Progenitor cell of endocrine pancreas (in vitro differentiated cells): ENCODE measurements around the gene ZIC4. TPM values are rescaled to one million over a fixed set of nuclear protein-coding genes. Genes with fewer than 3 reads are reported as not detected.

Experiments used
- DNase-seq: peaks from one replicate; pipeline ENCODE4 v3.0.0; 2021; ENCODE audit warnings: low spot score; ENCODE audit not compliant: unreplicated experiment
- H3K27ac Mint-ChIP-seq: 2 replicates; pipeline ENCODE4 v1.8.0; 2021; ENCODE audit warnings: mild to moderate bottlenecking, moderate library complexity, mixed read lengths
- H3K27me3 Mint-ChIP-seq: 2 replicates; pipeline ENCODE4 v1.8.0; 2021; ENCODE audit warnings: mixed read lengths
- H3K36me3 Mint-ChIP-seq: 2 replicates; pipeline ENCODE4 v1.8.0; 2022; ENCODE audit warnings: mixed read lengths; ENCODE audit not compliant: insufficient read depth
- H3K4me1 Mint-ChIP-seq: 2 replicates; pipeline ENCODE4 v1.8.0; 2021; ENCODE audit warnings: low read depth, mixed read lengths
- H3K4me3 Mint-ChIP-seq: 2 replicates; pipeline ENCODE4 v1.8.0; 2021; ENCODE audit warnings: low read depth, mild to moderate bottlenecking, moderate library complexity, mixed read lengths
- H3K9me3 Mint-ChIP-seq: 2 replicates; pipeline ENCODE4 v1.8.0; 2021; ENCODE audit warnings: low read depth, mixed read lengths
- CTCF ChIP-seq: fragments of 200-600 bp; sonication (generic); IDR thresholded peaks from one replicate; pipeline ENCODE4 v1.5.0; 2021; ENCODE audit warnings: antibody characterized with exemption, mild to moderate bottlenecking; ENCODE audit not compliant: unreplicated experiment
- total RNA-seq: library from RNA; stranded (reverse); gene quantifications from 2 replicates; pipeline ENCODE4 v1.2.1, GENCODE V29; 2021

The ZIC4 gene
- total RNA-seq, 1 donor from 2014 or later = not detected

GRCh38 chr3:147351301-147351700 lies 55.0 kb downstream of the ZIC4 start:
- H3K4me3 Mint-ChIP-seq = no peak overlapping the region
- no peak for DNase-seq
- H3K36me3 Mint-ChIP-seq = no peaks in the 10 kb centered on the region
- peaks cover 80% of the 10 kb centered on the region for H3K27me3 Mint-ChIP-seq
- no peaks in the 10 kb centered on the region for H3K4me1 Mint-ChIP-seq
- H3K27ac Mint-ChIP-seq = no peak overlapping the region
- H3K9me3 Mint-ChIP-seq = no peaks in the 10 kb centered on the region
- TF ChIP-seq CTCF = no peak

- no peak for DNase-seq
- Mint-ChIP-seq H3K4me1 (no peaks in the 10 kb centered on the region), H3K9me3 (no peaks in the 10 kb centered on the region)
Measured at GRCh38 chr3:147348976-147349375, 57.4 kb downstream of the ZIC4 start.

DNA sequence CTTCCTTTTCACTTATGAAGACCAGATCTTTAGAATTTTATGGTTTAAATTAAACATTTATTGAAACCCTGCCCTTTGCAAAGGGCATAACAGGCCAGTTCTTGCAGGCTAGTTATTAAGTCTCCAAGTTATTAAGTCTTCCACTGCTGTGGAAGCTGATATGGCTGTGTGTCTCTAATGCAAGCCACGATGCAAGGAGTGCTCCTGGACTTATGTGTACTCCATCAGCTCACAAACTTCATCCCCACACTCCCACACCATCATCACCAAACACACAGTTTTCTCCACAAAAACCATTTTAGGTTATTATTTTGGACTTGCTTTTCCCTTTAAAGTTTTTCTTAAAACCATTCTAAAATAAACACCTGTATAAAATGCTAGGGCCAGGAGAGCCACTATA lies 62.4 kb downstream of the ZIC4 start:
- TF ChIP-seq CTCF = no peak
- Mint-ChIP-seq H3K27me3 (peaks cover 40% of the 10 kb centered on the region), H3K4me1 (no peaks in the 10 kb centered on the region), H3K27ac (no peak overlapping the region), H3K36me3 (no peaks in the 10 kb centered on the region), H3K9me3 (no peaks in the 10 kb centered on the region), H3K4me3 (no peak overlapping the region)
- no peak for DNase-seq

More at GRCh38 chr3:147348976-147349375, 57.4 kb downstream of the ZIC4 start:
- peaks cover 71% of the 10 kb centered on the region for H3K27me3 Mint-ChIP-seq
- no peaks in the 10 kb centered on the region for H3K36me3 Mint-ChIP-seq
- no peak overlapping the region for H3K4me3 Mint-ChIP-seq
- TF ChIP-seq CTCF = no peak
- no peak overlapping the region for H3K27ac Mint-ChIP-seq

GRCh38 chr3:147341727-147342126 lies 64.6 kb downstream of the ZIC4 start:
- DNase-seq = no peak
- H3K27ac Mint-ChIP-seq = no peak overlapping the region
- no peak overlapping the region for H3K4me3 Mint-ChIP-seq
- H3K27me3 Mint-ChIP-seq = peaks cover 30% of the 10 kb centered on the region
- H3K36me3 Mint-ChIP-seq = no peaks in the 10 kb centered on the region
- H3K4me1 Mint-ChIP-seq = no peaks in the 10 kb centered on the region
- no peaks in the 10 kb centered on the region for H3K9me3 Mint-ChIP-seq
- no peak for TF ChIP-seq CTCF

DNA sequence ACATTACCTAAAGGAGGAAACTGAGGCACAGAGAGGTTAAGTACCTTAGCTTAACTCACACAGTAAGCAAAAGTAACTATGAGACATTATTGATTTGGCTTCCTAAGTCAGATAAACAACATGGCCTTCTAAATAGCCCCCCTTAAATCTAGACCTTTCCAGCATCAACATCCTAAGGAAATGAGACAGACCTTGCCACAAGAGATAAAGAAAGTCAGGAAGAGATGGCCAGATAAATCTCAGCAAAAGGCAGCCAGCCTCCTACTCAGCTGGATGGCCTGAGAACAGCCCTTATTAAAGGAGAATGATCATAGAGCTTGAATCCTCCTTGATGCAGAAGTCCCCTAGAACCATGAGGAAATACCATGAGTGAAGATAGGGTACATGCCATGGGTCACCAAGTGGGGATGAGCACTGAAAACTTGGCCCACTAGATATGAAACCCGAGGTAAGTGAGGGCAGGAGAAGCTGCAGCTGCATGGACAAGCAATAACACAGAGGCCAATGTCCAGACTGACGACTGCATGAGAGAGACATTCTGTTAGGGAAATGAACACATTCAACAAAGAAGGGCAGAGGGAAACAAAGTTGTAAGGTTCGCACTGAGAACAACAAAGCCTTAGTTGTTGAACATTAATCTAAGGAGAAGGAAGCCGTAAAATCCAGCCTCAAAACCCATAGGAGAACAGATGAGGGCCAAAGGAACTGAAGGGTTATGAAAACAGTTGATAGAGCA lies 69.6 kb downstream of the ZIC4 start:
- Mint-ChIP-seq H3K27ac (no peak overlapping the region), H3K36me3 (no peaks in the 10 kb centered on the region), H3K4me3 (no peak overlapping the region), H3K4me1 (no peaks in the 10 kb centered on the region), H3K9me3 (no peaks in the 10 kb centered on the region), H3K27me3 (peaks cover 12% of the 10 kb centered on the region)
- DNase-seq = no peak
- no peak for TF ChIP-seq CTCF

Other genes starting within 250 kb of the ZIC4 start
- gene ZIC1, start 2.8 kb upstream of the ZIC4 start, total RNA-seq = 0.40 and 0.77 TPM in 2 replicates